ENCODE results near the gene STX8. TPM values are rescaled to one million over a fixed set of nuclear protein-coding genes. Genes with fewer than 3 reads are reported as not detected.

STX8 gene
- total RNA-seq, 1 donor from 2014 or later, result 58.4 TPM

DNA sequence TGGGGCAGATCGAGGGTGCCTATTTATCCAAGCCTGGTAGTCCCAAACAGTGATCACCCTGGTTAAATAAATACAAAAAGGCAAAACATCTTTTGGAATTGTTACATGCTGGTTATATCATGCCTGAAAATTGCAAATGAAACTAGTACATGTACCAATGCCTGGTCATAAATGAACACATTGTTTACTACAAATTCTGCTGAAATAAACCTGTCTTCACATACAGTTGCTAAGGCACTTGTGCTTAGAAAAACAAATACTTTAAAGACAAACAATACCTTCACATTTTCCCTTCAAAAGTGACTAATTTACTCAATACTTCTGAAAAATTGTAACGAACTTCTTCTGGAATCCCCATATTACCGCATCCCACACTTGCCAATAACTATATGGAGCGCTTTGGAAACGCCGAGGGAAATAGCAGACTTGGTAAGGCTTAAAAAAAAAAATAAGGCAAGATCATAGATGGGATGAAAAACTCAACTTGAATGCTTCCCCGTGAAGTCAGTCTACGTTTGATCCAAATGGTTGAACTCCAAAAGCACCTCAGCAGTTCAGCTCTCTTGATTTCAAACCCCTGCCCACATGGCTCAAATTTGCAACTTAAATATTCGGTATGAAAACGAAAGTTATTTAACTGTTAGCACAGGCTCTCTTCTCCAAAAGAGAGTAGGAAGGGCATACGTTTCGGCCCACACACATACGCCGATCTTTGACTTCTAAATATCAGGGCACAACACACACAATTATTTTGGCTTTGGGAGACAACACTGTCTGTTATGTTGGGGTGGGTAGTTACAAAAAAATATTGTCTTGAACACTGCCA lies 289.8 kb downstream of the STX8 start:
- peak; percentile 5 for DNase-seq (ENCODE audit: low read depth)
- TF ChIP-seq, protein P1, sequence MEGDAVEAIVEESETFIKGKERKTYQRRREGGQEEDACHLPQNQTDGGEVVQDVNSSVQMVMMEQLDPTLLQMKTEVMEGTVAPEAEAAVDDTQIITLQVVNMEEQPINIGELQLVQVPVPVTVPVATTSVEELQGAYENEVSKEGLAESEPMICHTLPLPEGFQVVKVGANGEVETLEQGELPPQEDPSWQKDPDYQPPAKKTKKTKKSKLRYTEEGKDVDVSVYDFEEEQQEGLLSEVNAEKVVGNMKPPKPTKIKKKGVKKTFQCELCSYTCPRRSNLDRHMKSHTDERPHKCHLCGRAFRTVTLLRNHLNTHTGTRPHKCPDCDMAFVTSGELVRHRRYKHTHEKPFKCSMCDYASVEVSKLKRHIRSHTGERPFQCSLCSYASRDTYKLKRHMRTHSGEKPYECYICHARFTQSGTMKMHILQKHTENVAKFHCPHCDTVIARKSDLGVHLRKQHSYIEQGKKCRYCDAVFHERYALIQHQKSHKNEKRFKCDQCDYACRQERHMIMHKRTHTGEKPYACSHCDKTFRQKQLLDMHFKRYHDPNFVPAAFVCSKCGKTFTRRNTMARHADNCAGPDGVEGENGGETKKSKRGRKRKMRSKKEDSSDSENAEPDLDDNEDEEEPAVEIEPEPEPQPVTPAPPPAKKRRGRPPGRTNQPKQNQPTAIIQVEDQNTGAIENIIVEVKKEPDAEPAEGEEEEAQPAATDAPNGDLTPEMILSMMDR (IDR thresholded peaks at IDR 0.05; ENCODE audit: insufficient read depth, low read length, severe bottlenecking), result no peak
- Histone ChIP-seq H3K4me3 (ENCODE audit: low read depth, low read length) (no peak overlapping the region), H3K27me3 (ENCODE audit: control insufficient read depth, insufficient read depth, low read length) (no peaks in the 10 kb centered on the region), H3K36me3 (ENCODE audit: control insufficient read depth, insufficient read depth, low read length) (no peaks in the 10 kb centered on the region)
- no peak for FAIRE-seq

DNA sequence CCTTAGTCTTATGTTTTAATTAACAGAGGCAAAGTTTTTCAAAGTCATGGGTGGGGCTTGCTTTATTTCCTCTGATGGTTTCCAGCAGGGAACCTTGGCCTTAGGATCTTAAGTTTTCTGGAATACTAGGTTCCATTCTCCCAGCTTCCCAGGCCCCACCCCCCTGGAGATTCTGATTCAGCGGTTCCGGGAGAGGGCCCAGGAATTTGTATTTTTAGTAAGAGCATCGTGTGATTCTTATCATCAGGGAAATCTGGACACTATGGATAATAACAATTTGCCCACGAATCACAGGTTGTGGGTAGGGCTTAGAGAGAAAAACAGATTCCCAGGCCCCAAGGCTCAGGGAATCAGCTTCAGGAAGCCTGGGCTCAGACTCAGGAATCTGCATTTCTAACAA lies 290.7 kb downstream of the STX8 start:
- Histone ChIP-seq H3K27me3 (ENCODE audit: control insufficient read depth, insufficient read depth, low read length) (no peaks in the 10 kb centered on the region), H3K4me3 (ENCODE audit: low read depth, low read length) (no peak overlapping the region), H3K36me3 (ENCODE audit: control insufficient read depth, insufficient read depth, low read length) (no peaks in the 10 kb centered on the region)
- TF ChIP-seq, protein P1 (IDR thresholded peaks at IDR 0.05; ENCODE audit: insufficient read depth, low read length, severe bottlenecking), result no peak
- FAIRE-seq, result no peak
- no peak for DNase-seq (ENCODE audit: low read depth)

DNA sequence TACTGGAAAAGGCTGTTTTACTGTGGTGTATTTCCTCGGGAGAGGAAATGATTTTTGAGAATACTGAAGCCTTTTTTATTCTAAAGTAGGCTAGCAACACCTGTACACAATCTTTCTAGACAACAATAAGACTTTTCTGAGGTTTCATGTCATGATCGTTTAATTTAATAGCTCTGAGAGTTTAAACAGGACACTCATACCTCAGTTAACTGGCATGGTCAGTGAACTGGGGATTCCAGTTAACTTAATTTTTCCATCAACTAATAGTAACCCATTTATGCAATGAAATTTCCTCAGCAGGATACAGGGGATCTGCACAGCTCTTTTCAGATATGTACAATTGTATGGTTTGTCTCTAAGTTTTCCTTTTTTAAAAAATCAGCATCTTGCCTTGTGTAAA lies 291.7 kb downstream of the STX8 start:
- TF ChIP-seq, protein P1 (IDR thresholded peaks at IDR 0.05; ENCODE audit: insufficient read depth, low read length, severe bottlenecking), result no peak
- Histone ChIP-seq H3K36me3 (ENCODE audit: control insufficient read depth, insufficient read depth, low read length) (no peaks in the 10 kb centered on the region), H3K4me3 (ENCODE audit: low read depth, low read length) (no peak overlapping the region), H3K27me3 (ENCODE audit: control insufficient read depth, insufficient read depth, low read length) (no peaks in the 10 kb centered on the region)
- FAIRE-seq, result no peak
- no peak for DNase-seq (ENCODE audit: low read depth)

DNA sequence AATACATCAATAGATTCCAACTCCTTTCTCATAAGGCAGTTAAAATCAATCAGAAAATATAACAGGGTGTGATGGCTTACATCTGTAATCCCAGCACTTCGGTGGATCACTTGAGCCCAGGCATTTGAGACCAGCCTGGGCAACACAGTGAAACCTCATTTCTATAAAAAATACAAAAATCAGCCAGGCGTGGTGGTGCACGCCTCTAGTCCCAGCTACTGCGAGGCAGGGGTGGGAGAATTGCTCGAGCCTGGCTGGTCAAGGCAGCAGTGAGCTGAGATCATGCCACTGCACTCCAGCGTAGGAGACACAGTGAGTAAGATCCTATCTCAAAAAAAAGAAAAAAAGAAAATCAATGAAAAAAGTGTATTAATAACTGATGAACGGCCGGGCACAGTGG lies 295.7 kb downstream of the STX8 start:
- TF ChIP-seq, protein P1 (IDR thresholded peaks at IDR 0.05; ENCODE audit: insufficient read depth, low read length, severe bottlenecking), result no peak
- Histone ChIP-seq H3K36me3 (ENCODE audit: control insufficient read depth, insufficient read depth, low read length) (no peaks in the 10 kb centered on the region), H3K4me3 (ENCODE audit: low read depth, low read length) (no peak overlapping the region), H3K27me3 (ENCODE audit: control insufficient read depth, insufficient read depth, low read length) (no peaks in the 10 kb centered on the region)
- no peak for FAIRE-seq
- no peak for DNase-seq (ENCODE audit: low read depth)

DNA sequence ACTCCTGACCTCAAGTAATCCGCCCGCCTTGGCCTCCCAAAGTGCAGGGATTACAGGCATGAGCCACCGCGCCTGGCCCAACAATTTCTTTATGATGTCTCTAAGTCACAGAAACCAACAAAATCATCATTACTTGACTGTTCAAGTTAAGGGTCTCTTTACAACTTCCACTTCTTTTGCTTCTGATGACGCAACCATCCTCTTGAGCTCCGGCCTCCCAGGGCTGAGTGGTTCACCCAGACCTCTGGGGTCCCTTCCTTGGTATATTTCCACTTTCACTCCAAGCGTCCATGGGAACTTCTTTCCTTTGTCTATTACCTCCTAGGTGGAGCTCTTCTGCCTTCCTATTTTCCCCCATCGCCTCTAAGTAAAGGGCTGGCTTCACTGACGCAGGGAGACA lies 300.6 kb downstream of the STX8 start:
- H3K4me3 ChIP-seq (ENCODE audit: low read depth, low read length), result no peak overlapping the region
- TF ChIP-seq, protein P1 (IDR thresholded peaks at IDR 0.05; ENCODE audit: insufficient read depth, low read length, severe bottlenecking), result no peak
- H3K27me3 ChIP-seq (ENCODE audit: control insufficient read depth, insufficient read depth, low read length), result no peaks in the 10 kb centered on the region
- DNase-seq (ENCODE audit: low read depth) (no peak), FAIRE-seq (no peak)
- H3K36me3 ChIP-seq (ENCODE audit: control insufficient read depth, insufficient read depth, low read length), result no peaks in the 10 kb centered on the region

Measured in bronchial epithelial cell (primary cell).